Epithelial cell of umbilical artery (primary cell): ENCODE measurements around the gene MARCHF4. TPM values are rescaled to one million over a fixed set of nuclear protein-coding genes. Genes with fewer than 3 reads are reported as not detected.

Experiments
- total RNA-seq: library from RNA; depleted of rRNA; stranded (reverse); fragments of >200 nt; gene quantifications from 2 replicates; pipeline ENCODE4 v1.2.3, GENCODE V29; 2014

The MARCHF4 gene, protein sequence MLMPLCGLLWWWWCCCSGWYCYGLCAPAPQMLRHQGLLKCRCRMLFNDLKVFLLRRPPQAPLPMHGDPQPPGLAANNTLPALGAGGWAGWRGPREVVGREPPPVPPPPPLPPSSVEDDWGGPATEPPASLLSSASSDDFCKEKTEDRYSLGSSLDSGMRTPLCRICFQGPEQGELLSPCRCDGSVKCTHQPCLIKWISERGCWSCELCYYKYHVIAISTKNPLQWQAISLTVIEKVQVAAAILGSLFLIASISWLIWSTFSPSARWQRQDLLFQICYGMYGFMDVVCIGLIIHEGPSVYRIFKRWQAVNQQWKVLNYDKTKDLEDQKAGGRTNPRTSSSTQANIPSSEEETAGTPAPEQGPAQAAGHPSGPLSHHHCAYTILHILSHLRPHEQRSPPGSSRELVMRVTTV
- 3.2 and 6.2 TPM in 2 replicates for total RNA-seq

DNA sequence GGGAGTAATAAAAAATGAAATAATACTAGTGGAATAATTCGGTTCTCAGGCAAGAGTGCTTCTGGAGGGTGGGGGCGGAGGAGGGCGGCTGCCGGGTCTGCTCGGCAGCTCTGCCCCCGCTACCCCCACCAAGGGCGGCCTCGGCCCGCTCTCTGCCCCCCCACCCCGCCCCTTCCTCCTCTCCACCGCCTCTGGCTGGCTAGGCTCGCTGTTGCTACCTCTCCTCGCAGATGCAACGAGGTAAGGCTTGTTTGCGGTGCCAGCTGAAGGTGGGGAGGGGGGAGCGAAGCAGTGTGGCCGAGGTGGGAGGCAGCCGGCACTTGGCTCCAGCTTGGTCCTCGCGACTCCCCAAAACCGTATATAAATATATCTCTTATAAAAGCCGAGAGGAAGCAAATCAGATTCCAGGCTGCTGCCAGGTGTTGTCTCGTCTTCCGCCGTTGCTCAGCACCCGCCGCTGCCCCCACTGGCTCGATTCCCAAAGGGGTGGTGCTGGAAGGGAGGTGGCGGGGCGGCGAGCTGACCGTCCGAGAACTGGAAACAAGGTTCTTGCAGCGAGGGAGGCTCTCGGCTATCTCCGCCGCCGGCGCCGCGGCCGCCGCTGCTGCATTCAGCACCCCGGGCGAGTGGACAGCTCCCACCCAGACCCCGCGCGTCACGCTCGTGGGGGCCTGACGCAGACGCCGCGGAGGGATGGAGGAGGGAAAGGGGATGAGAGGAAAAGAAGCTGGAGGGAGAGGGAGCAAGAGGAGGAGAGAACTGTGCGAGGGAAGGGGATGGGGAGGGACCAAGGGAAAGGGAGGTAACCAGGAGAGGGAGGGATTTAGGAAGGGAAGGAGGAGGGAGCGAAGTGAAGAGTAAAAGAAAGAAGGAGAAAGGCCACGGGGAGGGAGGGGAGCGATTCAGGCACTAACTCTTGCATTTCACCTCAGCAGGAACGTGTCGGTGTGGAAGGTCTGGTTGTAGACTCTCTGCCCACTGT is at the start of gene MARCHF4:
Gene MARCHF4, minus strand, starts transcription at position 763 of the 982 bp plus-strand sequence. CDS start 2,223 bp downstream, outside the sequence.

DNA sequence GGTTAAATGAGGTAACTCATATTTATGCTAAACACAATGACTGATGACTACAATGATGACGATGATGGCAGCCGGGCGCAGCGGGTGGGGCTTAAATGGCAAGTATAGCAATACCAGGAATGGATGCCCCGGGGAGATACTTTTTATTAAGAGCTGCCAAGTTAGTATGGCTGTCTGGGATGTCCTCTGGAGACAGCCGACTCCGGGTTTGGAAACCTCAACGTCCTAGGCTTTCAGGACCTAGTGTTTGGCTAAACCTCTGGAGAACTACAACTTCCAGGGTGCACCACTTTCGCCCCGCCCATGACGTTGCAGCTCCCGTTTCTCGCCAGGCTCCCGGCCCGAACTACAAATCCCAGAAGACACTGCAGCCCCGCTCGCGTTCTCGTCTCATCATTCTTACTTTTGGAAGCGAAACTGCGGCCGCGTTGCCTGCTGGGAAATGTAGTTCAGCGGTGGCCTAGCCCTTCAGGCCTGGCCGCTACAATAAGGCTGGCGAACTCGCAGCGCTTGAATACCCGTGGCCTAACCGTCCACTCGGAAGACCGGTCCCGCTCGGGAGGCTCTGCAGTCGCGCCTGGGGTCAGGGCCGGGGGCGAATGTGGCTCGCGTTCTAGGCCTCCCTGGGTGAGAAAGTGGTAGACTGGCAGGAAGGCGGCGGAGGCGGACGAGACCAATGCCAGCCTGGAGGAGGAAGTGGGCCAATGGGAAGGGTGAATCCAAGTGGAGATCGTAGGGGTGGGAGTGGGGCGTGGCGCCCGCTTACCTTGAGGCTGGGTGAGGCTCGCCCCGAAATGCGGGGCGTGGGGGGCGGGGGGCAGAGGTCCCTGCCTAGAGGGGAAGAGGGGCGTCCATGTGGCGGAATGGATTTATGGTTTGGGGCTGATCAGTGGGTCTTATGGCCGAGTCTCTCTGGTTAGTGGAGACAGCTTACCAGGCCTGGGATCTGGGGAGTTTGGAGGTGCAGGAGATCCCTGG is 40.0 kb upstream of the MARCHF4 start, which contains the start of gene SMARCAL1:
Gene SMARCAL1, plus strand, starts transcription at position 463 of the 978 bp plus-strand sequence. CDS start 2,221 bp downstream, outside the sequence.

Other genes starting within 250 kb of the MARCHF4 start
- gene SMARCAL1, start 40.0 kb upstream of the MARCHF4 start, total RNA-seq = 5.5 and 10.5 TPM in 2 replicates
- 667 and 1,719 TPM in 2 replicates for gene RPL37A, start 126.4 kb upstream of the MARCHF4 start, total RNA-seq